Measurements from ENCODE around the gene SLC25A47. TPM values are rescaled to one million over a fixed set of nuclear protein-coding genes. Genes with fewer than 3 reads are reported as not detected.
A peak's percentile ranks its signal among the peaks of the same experiment; 100 is the strongest.

Gene SLC25A47
- polyA plus RNA-seq, 1 donor, result 0.10 TPM

- DNase-seq (ENCODE audit: low read depth), result peak; percentile 68
Observed at GRCh38 chr14:100375963-100376735, 53.0 kb downstream of the SLC25A47 start, which contains the start of gene WDR25. TSS of gene WDR25 (plus strand) at chr14:100376485.

- DNase-seq (ENCODE audit: low read depth), result no peak
Observed at GRCh38 chr14:100376751-100377171, 53.6 kb downstream of the SLC25A47 start.

Other genes with a start within 250 kb of the SLC25A47 start
- gene DEGS2, start 163.7 kb upstream of the SLC25A47 start, polyA plus RNA-seq (ENCODE audit: insufficient read length), result 1.1 TPM
- gene YY1, start 84.2 kb upstream of the SLC25A47 start, polyA plus RNA-seq (ENCODE audit: insufficient read length), result 66.4 TPM
- gene SLC25A29, start 16.9 kb upstream of the SLC25A47 start, polyA plus RNA-seq (ENCODE audit: insufficient read length), result 41.0 TPM
- gene WDR25, start 53.1 kb downstream of the SLC25A47 start, polyA plus RNA-seq (ENCODE audit: insufficient read length), result 5.8 TPM

Data from forelimb muscle (tissue), 1 donor.